Endothelial cell of umbilical vein (primary cell): ENCODE measurements around the gene NEDD4L. TPM values are rescaled to one million over a fixed set of nuclear protein-coding genes. Genes with fewer than 3 reads are reported as not detected.

Experiments
- BruUV-seq: library from RNA; stranded (reverse); fragments of 400-500 nt; replicated peaks from 2 replicates; lab custom pipeline; 2021; lab: Mats Ljungman, UMichigan
- CTCF ChIA-PET: fragments of 300-600, 350-600 bp; sonication (Branson Sonifier 250); formaldehyde crosslinking; loops from one replicate; lab custom pipeline; 2021; ENCODE audit warnings: antibody characterized with exemption, inconsistent platforms; lab: Charles Lee
- POLR2A ChIA-PET: fragments of 300-600, 350-600 bp; sonication (Branson Sonifier 250); formaldehyde crosslinking; loops from one replicate; lab custom pipeline; 2021; ENCODE audit warnings: antibody characterized with exemption, inconsistent platforms; lab: Charles Lee
- DNase-seq: peaks from one replicate; pipeline ENCODE4 v3.0.0-alpha.2; 2011; ENCODE audit warnings: low read depth, low spot score
- FAIRE-seq: peaks from 2 replicates; lab custom pipeline; 2011; peaks lifted over from hg19 to GRCh38; lab: Jason Lieb, UNC
- H2AFZ ChIP-seq: 2 replicates; pipeline ENCODE4 v1.6.0; 2012; ENCODE audit warnings: low read depth, low read length, control low read depth, inconsistent platforms
- H3K27ac ChIP-seq: 2 replicates; pipeline ENCODE4 v1.5.1; 2011; ENCODE audit warnings: low read depth, mild to moderate bottlenecking, control low read depth, low read length, moderate library complexity; ENCODE audit not compliant: insufficient read depth
- H3K27me3 ChIP-seq, 2 experiments: 2 replicates each; pipeline versions ENCODE4 v1.6.0 to v1.6.1; 2011; ENCODE audit warnings: low read length in 2 of 2, mixed read lengths in 1 of 2; ENCODE audit not compliant: control insufficient read depth in 2 of 2, insufficient read depth in 2 of 2
- H3K36me3 ChIP-seq, 2 experiments: 2 replicates in 1 of 2; 3 replicates in 1 of 2; pipeline ENCODE4 v1.5.1; 2011; ENCODE audit warnings: low read length in 2 of 2, mild to moderate bottlenecking in 1 of 2, moderate library complexity in 1 of 2; ENCODE audit not compliant: control insufficient read depth in 2 of 2, insufficient read depth in 2 of 2; ENCODE audit errors: extremely low read depth in 1 of 2
- H3K4me1 ChIP-seq: 3 replicates; pipeline ENCODE4 v1.5.1; 2011; ENCODE audit warnings: mild to moderate bottlenecking, low read length; ENCODE audit not compliant: control insufficient read depth, insufficient read depth; ENCODE audit errors: extremely low read depth
- H3K4me2 ChIP-seq: 2 replicates; pipeline ENCODE4 v1.6.1; 2011; ENCODE audit warnings: low read length, control low read depth, mixed read lengths; ENCODE audit not compliant: insufficient read depth
- H3K4me3 ChIP-seq, 3 experiments: fragments of 200-600 bp in 1 of 3; sonication (generic), shearing (Covaris generic) in 1 of 3; replicated peaks in 1 of 3; 2 replicates each; pipeline ENCODE4 v1.5.1; 2011 to 2016; ENCODE audit warnings: control low read depth in 3 of 3, low read length in 3 of 3, mild to moderate bottlenecking in 2 of 3, inconsistent platforms in 1 of 3, low read depth in 1 of 3, moderate library complexity in 1 of 3; ENCODE audit not compliant: insufficient read depth in 1 of 3
- H3K79me2 ChIP-seq: 2 replicates; pipeline ENCODE4 v1.6.0; 2012; ENCODE audit warnings: low read length, inconsistent platforms; ENCODE audit not compliant: control insufficient read depth, insufficient read depth
- H3K9ac ChIP-seq: replicated peaks from 2 replicates; pipeline ENCODE3; 2011; ENCODE audit warnings: low read length, control low read depth; ENCODE audit not compliant: insufficient read depth; ENCODE audit errors: extremely low read depth
- H3K9me1 ChIP-seq: replicated peaks from 3 replicates; pipeline ENCODE4 v1.6.0; 2011; ENCODE audit warnings: mild to moderate bottlenecking, low read length; ENCODE audit not compliant: control insufficient read depth, insufficient read depth; ENCODE audit errors: extremely low read depth
- H3K9me3 ChIP-seq: replicated peaks from 2 replicates; pipeline ENCODE4 v1.5.1; 2012; ENCODE audit warnings: low read length, inconsistent platforms; ENCODE audit not compliant: control insufficient read depth, insufficient read depth
- H4K20me1 ChIP-seq: replicated peaks from 2 replicates; pipeline ENCODE3; 2011; ENCODE audit warnings: mild to moderate bottlenecking, low read length; ENCODE audit not compliant: control insufficient read depth, insufficient read depth; ENCODE audit errors: extremely low read depth
- CTCF ChIP-seq, 2 donors: IDR thresholded peaks; 1 replicate in 1 of 2; 2 replicates in 1 of 2; pipeline ENCODE4 v1.5.1; 2011; ENCODE audit warnings: low read length in 2 of 2, mild to moderate bottlenecking in 2 of 2, moderate library complexity in 2 of 2, control low read depth in 1 of 2, inconsistent platforms in 1 of 2, low read depth in 1 of 2; ENCODE audit not compliant: insufficient read depth in 1 of 2; ENCODE audit errors: extremely low read depth in 1 of 2
- EZH2 ChIP-seq: IDR thresholded peaks from 2 replicates; pipeline ENCODE4 v1.6.1; 2012; ENCODE audit warnings: borderline replicate concordance, low read depth, mild to moderate bottlenecking, moderate library complexity, low read length, inconsistent platforms; ENCODE audit not compliant: severe bottlenecking
- FOS ChIP-seq: IDR thresholded peaks from 2 replicates; pipeline ENCODE4 v1.6.1; 2011; ENCODE audit warnings: mild to moderate bottlenecking, low read length, moderate library complexity, borderline replicate concordance; ENCODE audit not compliant: insufficient read depth
- GATA2 ChIP-seq: IDR thresholded peaks from 2 replicates; pipeline ENCODE4 v1.7.0; 2011; ENCODE audit warnings: low read depth, mild to moderate bottlenecking, moderate library complexity, mixed read lengths, low read length; ENCODE audit not compliant: insufficient read length, insufficient read depth
- JUN ChIP-seq: IDR thresholded peaks from 2 replicates; pipeline ENCODE4 v1.6.1; 2011; ENCODE audit warnings: borderline replicate concordance, low read depth; ENCODE audit not compliant: insufficient read length, insufficient read depth
- MAX ChIP-seq: IDR thresholded peaks from 2 replicates; pipeline ENCODE4 v1.6.1; 2011; ENCODE audit not compliant: insufficient read depth, insufficient read length
- MYC ChIP-seq: IDR thresholded peaks from one replicate; pipeline ENCODE4 v1.6.1; 2011; ENCODE audit warnings: mild to moderate bottlenecking, low read depth, low read length
- POLR2A ChIP-seq: IDR thresholded peaks from 2 replicates; pipeline ENCODE4 v1.6.1; 2012; ENCODE audit warnings: low read depth, mild to moderate bottlenecking, control low read depth, low read length
- POLR2AphosphoS5 ChIP-seq: IDR thresholded peaks from 2 replicates; pipeline ENCODE4 v1.6.1; 2012; ENCODE audit warnings: low read depth, mild to moderate bottlenecking, control low read depth, low read length, moderate library complexity; ENCODE audit not compliant: insufficient read depth
- dilution Hi-C: fragments of 300-500 bp; cut with MboI; formaldehyde crosslinking; loops from one replicate; pipeline ENCODE4 v1.15.0; 2019; ENCODE audit warnings: low sequenced_read_pairs; ENCODE audit not compliant: extremely low pct_ligation_motif_present
- intact Hi-C: fragments of 100-400 bp; cut with micrococcal nuclease; formaldehyde crosslinking; loops from one replicate; pipeline ENCODE4 v1.10.0; 2022
- polyA plus RNA-seq, 4 experiments: library from polyadenylated mRNA; depleted of rRNA in 3 of 4; stranded (reverse) in 3 of 4; unstranded in 1 of 4; fragments of >200 nt; gene quantifications; 2 replicates each; pipeline versions ENCODE4 v1.2.1 to v1.2.3, GENCODE V29; 2011 to 2012; ENCODE audit warnings: missing spikeins in 1 of 4
- total RNA-seq: library from RNA; stranded (reverse); gene quantifications from 2 replicates; pipeline ENCODE4 v1.2.3, GENCODE V29; 2021

The NEDD4L gene
- total and polyA plus RNA-seq, 2 donors (not counting 3 experiments of a cell fraction or from before 2014, with no cell fraction given): 20.5 to 78.9 TPM

- Histone ChIP-seq H3K9ac (no peak overlapping the region), H3K4me1 (peaks cover 14% of the 10 kb centered on the region), H3K27ac (no peak overlapping the region), H3K4me2 (no peak overlapping the region), H3K9me3 (no peaks in the 10 kb centered on the region), H3K4me3 (no peak overlapping the region), H3K9me1 (no peaks in the 10 kb centered on the region), H2AFZ (no peak overlapping the region), H3K27me3 (no peaks in the 10 kb centered on the region), H4K20me1 (no peaks in the 10 kb centered on the region), H3K36me3 (no peaks in the 10 kb centered on the region), H3K79me2 (no peaks in the 10 kb centered on the region)
- no peak for FAIRE-seq
- CTCF ChIA-PET: interaction anchor here (0.8 to 1.3 kb wide), 4 partner anchors 10 to 140 kb away, joined by 3 to 6 read pairs (median 3); partner anchors contain the start of gene NEDD4L
- no peak for DNase-seq
- POLR2A ChIA-PET: no interaction called here
- intact Hi-C loops (no loop called here), dilution Hi-C loops (no loop called here)
- no peak for TF ChIP-seq POLR2A
- TF ChIP-seq FOS: no peak
- no peak for TF ChIP-seq MAX
- no peak for TF ChIP-seq POLR2AphosphoS5
- TF ChIP-seq EZH2: no peak
- no peak for TF ChIP-seq MYC
- no peak for TF ChIP-seq GATA2
- TF ChIP-seq CTCF (IDR thresholded peaks at IDR 0.05; ENCODE audit: extremely low read depth in 1 of 2, insufficient read depth in 1 of 2, low read depth in 1 of 2, low read length in 2 of 2): no peak
- no peak for TF ChIP-seq JUN
- BruUV-seq: no TSS peak
Observed at GRCh38 chr18:58183226-58183625, 139.2 kb downstream of the NEDD4L start.
